Measurements from ENCODE around the gene RBM10.

GRCh38 chrX:47146121-47146935 is 1.3 kb downstream of the RBM10 start:
- TF ChIP-seq, protein P1, sequence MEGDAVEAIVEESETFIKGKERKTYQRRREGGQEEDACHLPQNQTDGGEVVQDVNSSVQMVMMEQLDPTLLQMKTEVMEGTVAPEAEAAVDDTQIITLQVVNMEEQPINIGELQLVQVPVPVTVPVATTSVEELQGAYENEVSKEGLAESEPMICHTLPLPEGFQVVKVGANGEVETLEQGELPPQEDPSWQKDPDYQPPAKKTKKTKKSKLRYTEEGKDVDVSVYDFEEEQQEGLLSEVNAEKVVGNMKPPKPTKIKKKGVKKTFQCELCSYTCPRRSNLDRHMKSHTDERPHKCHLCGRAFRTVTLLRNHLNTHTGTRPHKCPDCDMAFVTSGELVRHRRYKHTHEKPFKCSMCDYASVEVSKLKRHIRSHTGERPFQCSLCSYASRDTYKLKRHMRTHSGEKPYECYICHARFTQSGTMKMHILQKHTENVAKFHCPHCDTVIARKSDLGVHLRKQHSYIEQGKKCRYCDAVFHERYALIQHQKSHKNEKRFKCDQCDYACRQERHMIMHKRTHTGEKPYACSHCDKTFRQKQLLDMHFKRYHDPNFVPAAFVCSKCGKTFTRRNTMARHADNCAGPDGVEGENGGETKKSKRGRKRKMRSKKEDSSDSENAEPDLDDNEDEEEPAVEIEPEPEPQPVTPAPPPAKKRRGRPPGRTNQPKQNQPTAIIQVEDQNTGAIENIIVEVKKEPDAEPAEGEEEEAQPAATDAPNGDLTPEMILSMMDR (IDR thresholded peaks at IDR 0.05), result no peak
- TF ChIP-seq POLR2AphosphoS5 (IDR thresholded peaks at IDR 0.05), result no peak
